Skin of body (tissue), 2 donors: ENCODE measurements around the gene PTOV1. TPM values are rescaled to one million over a fixed set of nuclear protein-coding genes. Genes with fewer than 3 reads are reported as not detected.

ENCODE experiments used
- DNase-seq: peaks from one replicate; lab custom pipeline; 2025; lab: John Stamatoyannopoulos, UW
- total RNA-seq: library from RNA; depleted of rRNA; stranded (reverse); fragments of >200 nt; gene quantifications from one replicate; pipeline ENCODE4 v1.2.3, GENCODE V29; 2014

PTOV1 gene
- total RNA-seq, 1 donor from 2014 or later, result 46.4 TPM

DNA sequence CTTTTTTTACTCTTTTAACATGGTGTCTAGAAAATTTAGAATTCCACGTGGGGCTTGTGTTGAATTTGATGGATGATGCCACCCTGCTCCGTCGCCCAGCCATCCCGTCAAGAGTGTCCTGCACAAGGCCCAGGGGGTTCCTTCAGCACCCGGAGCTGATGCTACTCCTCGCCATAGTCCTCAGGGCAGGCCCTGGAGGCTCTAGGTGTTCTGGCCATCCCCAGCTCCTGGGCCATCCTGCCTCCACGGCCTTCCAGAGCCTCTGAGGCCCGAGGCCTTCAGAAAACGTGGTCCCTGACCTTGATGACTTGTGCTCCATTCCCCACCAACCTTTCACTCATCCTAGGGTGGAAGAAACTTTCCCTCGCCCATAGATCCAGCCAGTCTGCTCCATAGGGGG, 22.9 kb downstream of the PTOV1 start:
- DNase-seq, result no peak

DNA sequence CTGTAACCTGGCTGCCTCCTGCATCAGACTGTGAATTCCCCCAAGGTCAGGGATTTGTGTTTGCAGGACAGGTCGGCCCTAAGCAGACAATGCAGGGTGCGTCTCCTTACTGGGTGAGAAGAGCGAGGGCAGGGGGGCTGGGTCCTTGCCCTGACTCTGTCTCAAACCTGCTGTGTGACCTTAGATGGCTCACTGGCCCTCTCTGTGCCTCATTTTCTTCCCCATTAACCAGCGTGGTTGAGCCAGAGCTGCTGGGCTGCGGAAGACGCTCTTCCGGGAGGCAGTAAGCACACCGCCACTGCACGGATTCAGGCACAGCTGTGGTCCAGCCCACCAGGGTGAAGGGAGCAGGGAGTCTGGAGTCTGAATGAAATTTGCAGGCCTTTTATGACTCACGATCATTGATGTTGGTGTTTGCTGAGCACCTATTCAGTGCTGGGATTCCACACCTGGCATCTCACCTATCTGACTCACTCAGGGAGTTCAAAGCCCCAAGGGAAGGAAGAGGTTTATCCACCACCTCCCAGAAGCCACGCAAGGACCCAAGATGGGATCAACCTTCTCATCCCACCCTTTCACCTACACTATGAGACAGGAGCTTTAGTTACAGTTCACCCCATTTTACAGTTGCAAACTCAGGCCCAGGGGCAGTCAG, 23.7 kb downstream of the PTOV1 start:
- no peak for DNase-seq

DNA sequence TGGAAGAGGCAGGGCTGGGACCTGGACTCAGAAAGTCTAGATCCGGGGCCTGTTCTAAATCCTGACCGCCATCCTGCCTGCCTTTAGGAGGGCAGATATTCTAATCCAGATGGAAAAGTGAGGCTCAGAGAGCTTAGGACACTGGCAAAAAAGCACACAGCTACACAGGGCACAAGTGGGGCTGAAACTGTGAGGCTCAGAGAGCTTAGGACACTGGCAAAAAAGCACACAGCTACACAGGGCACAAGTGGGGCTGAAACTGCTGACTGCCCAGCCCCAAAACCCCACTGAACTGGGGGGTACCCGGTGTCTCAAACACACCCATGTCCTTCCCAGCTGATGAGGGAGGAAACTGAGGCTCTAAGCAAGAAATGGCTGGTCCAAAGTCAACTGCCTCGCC, 24.2 kb downstream of the PTOV1 start:
- no peak for DNase-seq

DNA sequence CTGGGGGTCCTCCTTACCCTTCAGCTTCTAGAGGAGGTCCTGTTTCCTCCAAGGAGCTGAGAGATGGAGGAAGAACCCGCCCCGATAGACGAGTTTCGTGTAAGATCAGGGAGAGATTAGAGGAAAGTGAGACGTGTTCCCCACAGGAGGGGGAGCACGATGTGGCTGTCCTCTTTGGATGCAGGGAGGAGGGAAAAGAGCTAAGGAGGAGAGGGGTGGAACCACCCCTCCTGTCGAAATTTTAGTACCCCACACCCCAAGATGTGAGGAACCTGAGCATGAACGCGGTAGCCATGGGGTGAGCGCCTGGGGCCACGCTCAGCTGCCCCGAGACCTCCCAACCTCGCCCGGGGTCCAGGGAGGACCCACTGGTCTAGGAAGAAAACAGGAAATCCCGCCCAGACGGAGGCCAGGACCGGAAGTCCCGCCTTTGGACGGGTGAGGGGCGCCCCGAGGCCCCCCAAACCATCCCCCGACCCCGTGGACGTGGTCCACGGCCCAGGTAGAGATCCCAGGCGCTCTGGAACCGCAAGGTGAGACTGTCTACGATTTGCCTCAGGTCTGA, 25.0 kb downstream of the PTOV1 start:
- peak; percentile 57 for DNase-seq

DNA sequence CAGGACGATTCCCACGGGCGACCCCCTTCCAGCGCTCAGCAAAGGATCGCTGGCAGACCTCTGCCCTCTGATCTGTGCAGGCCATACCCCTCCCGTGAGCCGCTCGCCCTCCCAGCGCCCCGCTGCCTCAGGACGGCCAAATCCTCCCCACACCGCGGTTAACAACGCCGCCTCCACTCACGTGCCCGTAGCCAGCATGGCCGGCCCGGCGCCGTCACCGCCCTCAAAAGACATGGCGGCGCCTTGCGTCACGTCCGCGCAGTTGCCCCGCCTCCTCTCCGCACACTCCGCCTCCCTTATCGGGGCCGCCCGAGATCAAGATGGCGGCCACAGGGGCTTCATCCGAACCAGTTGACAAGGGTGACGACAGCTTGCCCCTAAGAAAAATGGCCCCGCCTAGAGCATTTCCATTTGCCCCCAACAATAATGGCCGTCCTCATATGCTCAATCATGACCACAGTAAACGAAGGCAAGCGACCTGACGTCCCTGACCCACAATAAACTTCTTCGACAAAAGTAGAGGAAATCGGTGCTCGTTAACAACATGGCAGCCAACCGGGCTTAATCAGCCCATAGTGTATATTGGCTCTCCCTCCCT, 25.6 kb downstream of the PTOV1 start:
- DNase-seq, result peak; percentile 99

DNA sequence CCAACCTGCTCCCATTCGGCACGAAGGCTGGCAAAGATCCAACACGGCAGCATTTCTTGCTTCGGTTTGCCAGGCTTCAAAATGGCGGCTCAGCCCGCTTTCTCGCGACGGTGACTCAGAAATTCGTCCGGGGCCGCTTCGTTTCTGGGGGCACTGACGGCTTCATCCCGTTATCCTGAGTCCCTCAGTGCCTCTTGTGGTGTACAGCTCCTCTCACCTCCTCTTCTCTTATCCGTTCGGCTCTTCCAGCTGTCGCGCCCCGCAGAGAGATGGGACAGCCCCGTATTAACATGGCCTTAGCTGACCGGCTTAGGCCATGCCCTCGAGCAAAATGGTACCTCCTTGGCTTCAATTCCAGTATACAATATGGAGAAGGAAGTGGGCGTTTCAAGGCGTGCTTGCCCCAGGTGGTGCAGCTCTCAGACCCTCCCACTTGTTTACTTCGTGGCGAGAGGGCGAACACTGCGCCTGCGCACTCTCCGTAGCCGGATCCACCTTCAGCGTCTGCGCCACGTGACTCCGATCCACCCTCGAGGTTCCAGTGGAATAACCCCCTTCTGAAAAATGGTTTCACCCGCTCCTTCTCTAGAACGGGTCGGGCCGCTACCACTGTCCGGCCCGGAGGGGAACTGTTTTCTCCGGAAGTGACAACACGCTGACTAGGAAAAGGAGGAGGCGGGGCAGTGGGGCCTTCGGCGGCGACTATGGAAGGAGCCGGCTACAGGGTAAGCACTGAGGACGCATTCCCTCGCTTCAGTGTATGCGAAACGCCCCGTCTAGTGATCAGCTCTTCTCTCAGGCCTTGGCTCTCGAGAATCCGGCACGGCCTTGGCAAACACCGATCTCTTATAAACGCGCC, 26.3 kb downstream of the PTOV1 start, which contains the start of the genes AKT1S1 and TBC1D17:
AKT1S1 (minus strand) TSS at position 336 of the 859 bp plus-strand sequence. CDS start 4,060 bp downstream, outside the sequence.
TBC1D17 (plus strand) TSS at position 683 of the 859 bp plus-strand sequence; CDS start at position 705, 22 bp downstream.
- peak; percentile 100 for DNase-seq

DNA sequence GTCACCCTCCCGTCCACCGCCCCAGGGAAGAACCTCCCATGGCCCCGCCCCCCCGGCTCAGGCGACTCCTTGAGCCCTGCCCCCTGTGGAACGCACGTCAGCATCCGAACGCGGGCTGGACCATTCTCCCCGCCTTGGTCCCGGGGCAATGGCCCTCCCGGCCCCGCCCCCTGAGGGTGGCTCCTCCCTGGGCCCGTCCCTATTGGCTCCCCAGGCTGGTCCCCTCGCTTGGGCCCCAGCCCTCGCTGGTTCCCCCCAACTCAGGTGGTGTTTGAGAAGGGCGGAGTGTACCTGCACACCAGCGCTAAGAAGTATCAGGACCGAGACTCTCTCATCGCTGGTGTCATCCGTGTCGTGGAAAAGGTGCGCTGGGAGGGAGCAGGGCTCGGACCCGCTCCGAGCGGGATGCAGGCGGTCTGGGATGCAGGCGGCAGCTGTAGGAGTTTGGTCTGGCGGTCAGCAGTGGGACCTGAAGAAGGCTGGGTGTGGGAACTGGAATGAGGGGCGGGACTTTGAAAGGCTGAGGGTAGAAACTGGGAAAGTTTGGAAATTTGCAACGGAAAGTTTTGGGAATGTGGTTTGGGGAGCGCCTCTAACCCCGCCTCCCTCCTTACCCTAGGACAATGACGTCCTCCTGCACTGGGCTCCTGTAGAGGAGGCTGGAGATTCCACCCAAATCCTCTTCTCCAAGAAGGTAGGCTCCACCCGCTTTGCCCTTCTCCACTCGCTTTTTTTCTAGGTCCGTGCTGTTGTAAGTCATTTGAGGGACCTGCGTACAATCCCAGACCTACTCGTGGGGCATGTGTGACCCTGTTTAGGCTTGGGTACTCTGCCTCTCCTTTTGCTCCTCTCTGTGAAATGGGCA, 27.2 kb downstream of the PTOV1 start:
- peak; percentile 98 for DNase-seq

DNA sequence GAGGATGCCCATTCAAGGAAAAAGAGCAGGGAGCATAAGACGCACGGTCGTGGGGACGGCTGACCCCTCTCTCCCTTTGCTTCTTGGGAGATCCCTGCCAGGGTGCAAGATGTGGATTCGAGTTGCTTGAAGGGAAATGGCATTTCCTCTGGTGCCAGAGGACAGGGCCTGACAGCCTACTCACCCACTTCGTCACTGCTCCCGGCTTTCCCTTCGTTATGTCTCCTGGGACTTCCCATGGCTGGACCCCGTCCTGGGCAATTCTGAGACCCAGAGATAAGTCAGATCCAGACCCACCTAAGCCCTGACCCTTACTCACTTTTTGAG, 27.7 kb downstream of the PTOV1 start:
- no peak for DNase-seq

DNA sequence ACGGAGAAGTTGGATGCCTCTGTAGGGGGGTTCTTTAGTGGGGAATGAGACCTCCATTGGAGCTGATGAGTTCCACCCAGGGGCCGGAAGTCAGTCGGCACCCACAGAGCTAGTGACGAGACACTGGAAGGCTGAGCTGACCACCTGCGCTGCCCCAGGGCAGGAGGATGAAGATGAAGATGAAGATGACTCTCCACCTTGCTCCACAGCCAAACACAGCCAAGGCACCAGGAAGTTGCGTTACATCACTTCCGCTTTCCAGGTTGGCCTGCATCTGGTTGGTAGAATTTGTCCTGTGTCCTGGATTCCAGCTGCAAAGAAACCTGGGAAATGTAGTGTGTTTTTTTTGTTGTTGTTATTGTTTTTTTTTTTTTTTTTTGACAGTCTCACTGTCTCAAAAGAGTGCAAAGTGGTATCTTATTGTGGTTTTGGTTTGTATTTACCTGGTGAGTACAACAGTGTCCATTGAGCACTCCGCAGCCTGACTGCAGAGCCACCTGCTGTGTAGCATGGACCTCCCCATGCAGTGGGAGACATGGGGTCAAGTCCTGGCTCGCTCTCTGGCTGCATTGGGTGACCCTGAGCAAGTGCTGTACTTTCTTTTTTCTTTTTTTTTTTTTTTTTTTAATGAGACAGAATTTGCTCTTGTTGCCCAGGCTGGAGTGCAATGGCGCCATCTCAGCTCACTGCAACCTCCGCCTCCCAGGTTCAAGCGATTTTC, 28.4 kb downstream of the PTOV1 start:
- peak; percentile 20 for DNase-seq

DNA sequence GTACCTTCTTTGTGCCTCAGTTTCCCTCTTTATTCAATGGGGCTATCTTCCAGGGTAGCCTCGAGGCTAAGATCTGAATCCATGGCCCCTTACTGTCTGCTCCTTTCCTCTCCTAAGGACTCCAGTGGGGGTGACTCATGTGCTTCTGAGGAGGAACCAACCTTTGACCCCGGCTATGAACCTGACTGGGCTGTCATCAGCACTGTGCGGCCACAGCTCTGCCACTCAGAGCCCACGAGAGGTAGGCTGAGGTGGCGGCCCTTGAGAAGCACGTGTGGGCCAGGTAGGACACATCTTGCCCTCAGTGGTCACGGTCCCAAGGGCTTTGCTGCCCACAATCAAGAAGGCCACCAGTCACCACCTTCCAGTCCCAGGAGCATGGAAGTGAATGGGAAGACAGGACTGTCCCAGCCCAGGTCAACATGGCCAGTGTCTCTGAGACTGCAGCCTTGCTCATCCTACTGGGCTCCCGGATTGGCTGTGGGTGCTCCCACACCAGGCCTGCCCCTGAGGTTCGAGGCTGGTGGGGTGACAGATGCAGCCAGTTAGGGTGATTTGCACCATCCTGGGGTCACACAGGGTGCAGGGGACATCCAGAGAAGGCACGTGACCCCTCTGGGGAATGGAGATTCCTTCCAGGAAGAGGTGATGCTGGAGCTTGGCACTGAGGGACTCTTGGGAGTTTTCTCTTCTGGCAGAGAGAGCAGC, 29.4 kb downstream of the PTOV1 start:
- DNase-seq, result no peak

DNA sequence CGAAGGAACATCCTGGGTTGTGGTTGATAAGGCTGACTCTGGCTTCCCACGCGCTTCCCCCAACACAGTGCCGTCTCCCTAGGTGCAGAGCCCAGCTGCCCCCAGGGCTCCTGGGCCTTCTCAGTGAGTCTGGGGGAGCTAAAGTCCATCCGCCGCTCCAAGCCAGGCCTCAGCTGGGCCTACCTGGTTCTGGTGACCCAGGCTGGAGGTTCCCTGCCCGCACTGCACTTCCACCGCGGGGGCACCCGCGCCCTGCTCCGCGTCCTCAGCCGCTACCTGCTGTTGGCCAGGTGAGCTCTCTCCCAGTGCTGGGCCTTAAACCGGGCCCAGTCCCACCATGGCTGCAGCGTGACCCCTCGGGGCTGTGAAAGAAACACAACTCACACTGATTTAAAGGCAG, 30.2 kb downstream of the PTOV1 start:
- no peak for DNase-seq

DNA sequence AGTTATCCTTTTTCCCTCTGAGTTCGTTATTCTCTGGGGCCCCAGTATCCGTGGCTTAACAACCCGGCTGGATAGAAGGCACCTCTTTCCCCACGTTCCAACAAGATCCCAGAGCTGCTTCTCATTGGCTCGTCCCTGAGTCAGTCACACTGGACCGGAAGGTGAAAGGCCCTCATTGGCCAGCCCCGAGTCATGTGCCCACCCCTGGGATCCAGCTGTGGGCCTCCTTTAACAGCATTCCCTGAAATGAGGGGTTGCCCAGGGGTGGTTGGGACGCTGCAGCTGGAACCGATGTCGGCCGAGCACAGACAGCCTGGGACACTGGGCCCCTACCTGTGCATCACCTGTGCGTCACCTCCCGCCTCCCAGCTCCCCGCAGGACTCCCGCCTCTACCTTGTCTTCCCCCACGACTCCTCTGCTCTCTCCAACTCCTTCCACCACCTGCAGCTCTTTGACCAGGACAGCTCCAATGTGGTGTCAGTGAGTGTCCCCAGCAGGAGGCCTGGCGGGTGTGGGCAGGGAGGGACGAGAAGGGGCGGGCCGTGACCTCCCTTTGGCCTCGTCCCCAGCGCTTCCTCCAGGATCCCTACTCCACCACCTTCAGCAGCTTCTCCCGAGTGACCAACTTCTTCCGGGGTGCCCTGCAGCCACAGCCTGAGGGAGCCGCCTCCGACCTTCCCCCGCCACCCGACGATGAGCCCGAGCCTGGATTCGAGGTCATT, 30.9 kb downstream of the PTOV1 start:
- no peak for DNase-seq

DNA sequence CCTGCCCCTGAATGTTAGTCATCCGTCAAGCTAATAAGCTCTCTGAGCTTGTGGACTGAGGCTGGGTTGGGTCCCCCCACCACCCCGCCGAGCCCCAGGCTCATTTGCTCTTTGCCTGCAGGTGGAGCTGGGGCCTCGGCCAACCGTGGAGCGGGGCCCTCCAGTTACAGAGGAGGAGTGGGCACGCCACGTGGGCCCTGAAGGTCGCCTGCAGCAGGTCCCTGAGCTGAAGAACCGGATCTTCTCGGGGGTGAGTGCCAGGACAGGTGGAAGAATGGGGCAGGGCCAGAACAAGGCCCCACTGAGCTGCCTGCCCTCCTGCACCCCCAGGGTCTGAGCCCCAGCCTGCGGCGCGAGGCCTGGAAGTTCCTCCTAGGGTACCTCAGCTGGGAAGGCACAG, 31.7 kb downstream of the PTOV1 start:
- no peak for DNase-seq

DNA sequence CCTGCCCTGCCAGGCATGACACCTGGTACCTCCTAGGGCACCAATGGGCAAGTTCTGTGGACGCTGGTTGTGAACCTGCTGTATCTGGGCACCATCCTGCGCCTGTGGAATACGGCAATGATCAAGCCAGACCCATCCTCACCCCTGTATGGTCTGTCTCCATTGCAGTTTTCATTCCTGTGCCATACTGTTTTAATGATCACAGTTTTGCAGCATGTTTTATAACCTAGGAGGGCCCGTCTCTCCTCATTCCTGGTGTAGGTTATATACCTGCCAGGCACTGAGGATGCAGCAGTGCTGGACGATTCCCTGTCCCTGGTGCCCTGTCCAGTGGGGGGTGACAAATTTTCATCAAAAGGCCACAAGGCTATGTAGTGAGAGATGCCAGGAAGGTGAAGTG, 32.1 kb downstream of the PTOV1 start:
- no peak for DNase-seq

DNA sequence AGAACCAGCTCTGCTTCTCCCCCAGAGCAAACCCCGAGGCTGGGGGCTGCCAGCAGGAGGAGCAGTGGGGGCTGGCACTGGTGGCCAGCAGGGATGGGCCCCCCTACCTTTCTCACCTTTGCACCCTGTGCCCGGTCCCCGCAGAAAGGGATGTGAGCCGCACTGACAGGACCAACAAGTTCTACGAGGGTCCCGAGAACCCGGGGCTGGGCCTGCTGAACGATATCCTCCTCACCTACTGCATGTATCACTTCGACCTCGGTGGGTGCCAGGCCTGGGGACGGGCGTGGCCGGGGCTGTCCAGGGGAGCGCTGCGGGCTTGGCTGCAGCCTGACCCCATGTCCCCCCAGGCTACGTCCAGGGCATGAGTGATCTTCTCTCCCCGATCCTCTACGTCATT, 33.1 kb downstream of the PTOV1 start:
- no peak for DNase-seq

DNA sequence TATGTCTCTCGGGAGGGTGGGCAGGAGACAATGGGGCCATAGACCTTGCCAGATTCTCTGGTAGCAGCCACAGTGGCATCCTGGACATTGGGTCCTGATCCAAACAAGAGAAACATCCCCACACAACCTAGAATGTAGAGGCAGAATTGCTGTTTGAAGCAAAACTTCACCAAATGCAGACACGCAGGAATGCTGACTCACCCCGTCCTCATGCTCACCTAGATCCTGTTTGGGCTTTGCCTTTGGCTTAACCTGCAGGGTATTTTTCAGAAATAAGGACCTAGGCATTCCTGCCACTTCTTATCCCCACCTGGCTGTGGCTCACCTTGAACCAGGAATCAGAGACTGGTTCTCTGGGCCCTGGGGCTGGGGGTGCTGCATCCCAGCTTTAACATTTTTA, 33.8 kb downstream of the PTOV1 start:
- DNase-seq, result no peak

DNA sequence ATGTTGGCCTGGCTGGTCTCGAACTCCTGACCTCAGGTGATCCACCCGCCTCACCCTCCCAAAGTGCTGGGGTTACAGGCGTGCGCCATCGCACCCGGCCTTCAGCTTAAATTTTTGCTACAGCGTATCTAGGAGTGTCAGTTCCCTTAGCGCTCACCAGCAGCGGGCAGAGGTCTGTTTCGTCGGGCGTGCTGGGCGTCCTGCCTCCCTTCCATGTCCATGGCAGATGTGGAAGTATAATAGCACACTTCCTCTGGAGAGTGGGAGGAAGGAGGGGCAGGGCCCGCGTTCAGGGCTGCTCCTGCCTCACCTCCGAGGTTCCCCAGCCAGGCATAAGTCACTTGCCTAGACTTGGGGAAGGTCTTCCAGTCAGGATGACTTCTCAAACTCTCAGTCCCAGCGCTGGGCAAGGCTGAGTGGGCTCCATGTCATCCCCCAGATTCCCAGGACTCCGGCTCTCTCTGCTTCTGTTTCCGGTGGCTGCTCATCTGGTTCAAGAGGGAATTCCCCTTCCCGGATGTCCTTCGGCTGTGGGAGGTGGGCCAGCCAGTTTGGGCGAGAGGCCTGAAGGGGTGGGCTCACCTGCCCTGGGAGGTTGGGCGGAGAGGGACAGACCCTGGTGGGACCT, 36.2 kb downstream of the PTOV1 start:
- DNase-seq, result no peak

DNA sequence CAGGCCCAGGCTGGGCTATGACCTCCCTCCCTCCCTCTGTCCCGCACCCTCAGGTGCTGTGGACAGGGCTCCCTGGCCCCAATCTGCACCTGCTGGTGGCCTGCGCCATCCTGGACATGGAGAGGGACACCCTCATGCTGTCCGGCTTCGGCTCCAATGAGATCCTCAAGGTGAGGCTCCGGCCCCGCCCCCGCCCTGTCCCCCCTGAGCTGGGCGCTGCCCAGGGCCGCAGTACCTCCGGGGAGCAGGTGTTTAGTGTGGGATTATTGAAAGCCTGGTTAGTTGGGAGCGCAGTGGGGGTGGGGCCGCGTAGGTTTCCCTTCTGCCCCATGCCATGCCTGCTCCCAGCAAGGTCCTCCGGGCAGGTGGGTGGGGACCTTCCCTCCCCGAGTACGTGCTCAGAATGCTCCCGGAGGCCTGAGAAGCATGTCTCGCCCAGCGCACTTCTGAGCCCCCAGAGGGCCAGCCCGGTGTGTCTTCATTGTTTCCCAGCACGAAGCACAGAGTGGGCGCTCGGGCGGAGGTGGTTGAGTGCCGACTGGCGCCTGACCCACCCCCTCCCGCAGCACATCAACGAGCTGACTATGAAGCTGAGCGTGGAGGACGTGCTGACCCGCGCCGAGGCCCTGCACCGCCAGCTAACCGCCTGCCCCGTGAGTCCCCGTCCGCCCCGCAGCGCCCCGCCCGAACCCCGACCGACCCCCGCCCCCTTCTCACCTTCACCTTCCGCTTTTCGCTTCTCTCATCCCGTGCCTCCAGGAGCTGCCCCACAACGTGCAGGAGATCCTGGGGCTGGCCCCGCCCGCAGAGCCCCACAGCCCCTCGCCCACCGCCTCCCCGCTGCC, 36.9 kb downstream of the PTOV1 start:
- no peak for DNase-seq
